Panc1 (cell line): Measurements from ENCODE around the gene DPEP3. TPM values are rescaled to one million over a fixed set of nuclear protein-coding genes. Genes with fewer than 3 reads are reported as not detected.

Source experiments
- ATAC-seq: fragments of 200-7000 bp; cut with Tn5 transposase; 2 replicates; pipeline ENCODE4 v1.9.1; 2020; ENCODE audit warnings: mild to moderate bottlenecking, moderate library complexity
- BruUV-seq: library from RNA; stranded (reverse); fragments of 400-500 nt; replicated peaks from 2 replicates; lab custom pipeline; 2021; lab: Mats Ljungman, UMichigan
- CTCF ChIA-PET: fragments of 300-600 bp; sonication (Branson Sonifier 250); formaldehyde crosslinking; loops from one replicate; lab custom pipeline; 2022; ENCODE audit warnings: antibody characterized with exemption; lab: Charles Lee
- POLR2A ChIA-PET: fragments of 300-600 bp; sonication (Branson Sonifier 250); formaldehyde crosslinking; loops from one replicate; lab custom pipeline; 2022; ENCODE audit warnings: antibody characterized with exemption; lab: Charles Lee
- DNase-seq: peaks from one replicate; pipeline ENCODE4 v3.0.0-alpha.2; 2010; ENCODE audit warnings: low read depth, low spot score
- H3K27ac ChIP-seq: 2 replicates; pipeline ENCODE4 v1.5.1; 2011; ENCODE audit warnings: mild to moderate bottlenecking, low read length, inconsistent platforms
- H3K27me3 ChIP-seq: fragments of 200-500 bp; sonication (Bioruptor generic); 2 replicates; pipeline ENCODE4 v1.6.0; 2014; ENCODE audit warnings: low read length, inconsistent platforms; ENCODE audit not compliant: control insufficient read depth, insufficient read depth
- H3K36me3 ChIP-seq: fragments of 200-500 bp; sonication (Bioruptor generic); 2 replicates; pipeline ENCODE4 v1.5.1; 2014; ENCODE audit warnings: inconsistent platforms, mild to moderate bottlenecking, low read length, moderate library complexity; ENCODE audit not compliant: control insufficient read depth, insufficient read depth
- H3K4me1 ChIP-seq: 2 replicates; pipeline ENCODE4 v1.5.1; 2011; ENCODE audit warnings: inconsistent platforms, mild to moderate bottlenecking, low read length, moderate library complexity; ENCODE audit not compliant: control insufficient read depth, insufficient read depth
- H3K4me3 ChIP-seq, 2 experiments: 2 replicates each; pipeline ENCODE4 v1.5.1; 2011 to 2012; ENCODE audit warnings: low read depth in 2 of 2, low read length in 2 of 2, mild to moderate bottlenecking in 2 of 2, inconsistent platforms in 1 of 2, moderate library complexity in 1 of 2
- H3K9me3 ChIP-seq: fragments of 200-500 bp; sonication (Bioruptor generic); 2 replicates; pipeline ENCODE4 v1.5.1; 2014; ENCODE audit warnings: low read depth, mild to moderate bottlenecking, inconsistent platforms, low read length, moderate library complexity; ENCODE audit not compliant: control insufficient read depth, insufficient read depth
- POLR2AphosphoS5 ChIP-seq: IDR thresholded peaks from 2 replicates; pipeline ENCODE4 v1.6.1; 2012; ENCODE audit warnings: mild to moderate bottlenecking, low read depth, low read length, moderate library complexity
- SIN3A ChIP-seq: IDR thresholded peaks from 2 replicates; pipeline ENCODE4 v1.6.1; 2012; ENCODE audit warnings: low read depth, mild to moderate bottlenecking, low read length, moderate library complexity, borderline replicate concordance; ENCODE audit not compliant: insufficient read depth
- TCF7L2 ChIP-seq: IDR thresholded peaks from 2 replicates; pipeline ENCODE4 v1.6.1; 2011; ENCODE audit warnings: mild to moderate bottlenecking, low read depth, low read length, inconsistent platforms
- in situ Hi-C: cut with HindIII; loops from 2 replicates; pipeline ENCODE4 v1.10.0; 2016; ENCODE audit warnings: low sequenced_read_pairs, low pct_unique_long_range_greater_than_20kb
- intact Hi-C: fragments of 100-400 bp; cut with micrococcal nuclease; formaldehyde crosslinking; loops from one replicate; pipeline ENCODE4 v1.10.0; 2022; ENCODE audit not compliant: unreplicated experiment
- total RNA-seq: library from RNA; stranded (reverse); gene quantifications from one replicate; pipeline ENCODE4 v1.2.1, GENCODE V29; 2021; ENCODE audit not compliant: unreplicated experiment
- TF ChIP-seq, protein P1 (sequence below): fragments of 450-650 bp; IDR thresholded peaks from 2 replicates; pipeline ENCODE4 v1.5.1; 2017; ENCODE audit warnings: mild to moderate bottlenecking
- TF ChIP-seq, protein P2 (sequence below), 2 experiments: IDR thresholded peaks; 2 replicates each; pipeline ENCODE4 v1.6.1; 2011 to 2012; ENCODE audit warnings: low read depth in 2 of 2, control low read depth in 1 of 2, low read length in 1 of 2, mild to moderate bottlenecking in 1 of 2, moderate library complexity in 1 of 2; ENCODE audit not compliant: insufficient read depth in 1 of 2

Gene DPEP3
- total RNA-seq, 1 experiment from 2014 or later: not detected

DNA sequence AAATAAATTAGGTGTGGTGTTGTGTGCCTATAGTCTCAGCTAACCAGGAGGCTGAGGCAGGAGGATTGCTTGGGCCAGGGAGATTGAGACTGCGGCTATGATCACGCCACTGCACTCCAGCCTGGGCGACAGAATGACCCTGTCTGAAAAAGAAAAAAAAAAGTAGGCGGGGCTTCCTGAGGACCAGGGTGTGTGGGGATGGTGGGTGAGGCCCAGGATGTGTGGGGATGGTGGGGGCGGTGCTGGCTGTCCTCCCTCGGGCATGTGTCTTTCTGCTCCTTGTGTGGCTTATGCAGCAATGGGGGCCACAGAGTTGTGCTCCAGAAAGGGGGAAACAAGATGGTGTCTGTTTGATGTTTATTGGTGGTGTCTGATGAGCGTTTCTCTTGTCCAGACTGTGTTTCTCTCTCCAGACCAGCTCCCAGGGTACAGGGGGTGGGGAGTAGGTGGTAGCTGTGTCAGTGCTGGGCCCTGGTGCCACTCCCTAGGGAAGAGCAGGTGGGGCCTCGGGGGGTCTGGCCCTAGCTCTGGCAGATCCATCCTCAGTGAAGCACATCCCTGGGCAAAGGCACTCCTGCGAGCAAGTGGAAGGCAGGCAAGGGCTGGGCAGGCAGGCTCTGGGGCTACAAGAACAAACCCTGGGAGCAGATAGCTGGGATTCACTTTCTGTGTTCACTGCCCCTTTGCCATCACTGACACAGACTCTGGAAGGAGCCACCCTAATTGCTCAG lies 38.7 kb downstream of the DPEP3 start:
- ChIA-PET POLR2A (no interaction called here), CTCF (interaction anchor here (1.0 kb wide), 1 partner anchor 19 kb away, joined by 3 read pairs; no protein-coding TSS in a partner anchor)
- BruUV-seq: no TSS peak
- H3K27ac ChIP-seq: no peak overlapping the region
- in situ Hi-C loops: no loop called here
- H3K9me3 ChIP-seq: no peaks in the 10 kb centered on the region
- no peaks in the 10 kb centered on the region for H3K27me3 ChIP-seq
- peaks cover 4% of the 10 kb centered on the region; the same call in 1 of the 2 replicates for H3K4me1 ChIP-seq
- ATAC-seq: peak; percentile 4; the same call in 1 of the 2 replicates
- intact Hi-C loops: no loop called here
- TF ChIP-seq, protein P1, sequence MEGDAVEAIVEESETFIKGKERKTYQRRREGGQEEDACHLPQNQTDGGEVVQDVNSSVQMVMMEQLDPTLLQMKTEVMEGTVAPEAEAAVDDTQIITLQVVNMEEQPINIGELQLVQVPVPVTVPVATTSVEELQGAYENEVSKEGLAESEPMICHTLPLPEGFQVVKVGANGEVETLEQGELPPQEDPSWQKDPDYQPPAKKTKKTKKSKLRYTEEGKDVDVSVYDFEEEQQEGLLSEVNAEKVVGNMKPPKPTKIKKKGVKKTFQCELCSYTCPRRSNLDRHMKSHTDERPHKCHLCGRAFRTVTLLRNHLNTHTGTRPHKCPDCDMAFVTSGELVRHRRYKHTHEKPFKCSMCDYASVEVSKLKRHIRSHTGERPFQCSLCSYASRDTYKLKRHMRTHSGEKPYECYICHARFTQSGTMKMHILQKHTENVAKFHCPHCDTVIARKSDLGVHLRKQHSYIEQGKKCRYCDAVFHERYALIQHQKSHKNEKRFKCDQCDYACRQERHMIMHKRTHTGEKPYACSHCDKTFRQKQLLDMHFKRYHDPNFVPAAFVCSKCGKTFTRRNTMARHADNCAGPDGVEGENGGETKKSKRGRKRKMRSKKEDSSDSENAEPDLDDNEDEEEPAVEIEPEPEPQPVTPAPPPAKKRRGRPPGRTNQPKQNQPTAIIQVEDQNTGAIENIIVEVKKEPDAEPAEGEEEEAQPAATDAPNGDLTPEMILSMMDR: no peak
- TF ChIP-seq, protein P2, sequence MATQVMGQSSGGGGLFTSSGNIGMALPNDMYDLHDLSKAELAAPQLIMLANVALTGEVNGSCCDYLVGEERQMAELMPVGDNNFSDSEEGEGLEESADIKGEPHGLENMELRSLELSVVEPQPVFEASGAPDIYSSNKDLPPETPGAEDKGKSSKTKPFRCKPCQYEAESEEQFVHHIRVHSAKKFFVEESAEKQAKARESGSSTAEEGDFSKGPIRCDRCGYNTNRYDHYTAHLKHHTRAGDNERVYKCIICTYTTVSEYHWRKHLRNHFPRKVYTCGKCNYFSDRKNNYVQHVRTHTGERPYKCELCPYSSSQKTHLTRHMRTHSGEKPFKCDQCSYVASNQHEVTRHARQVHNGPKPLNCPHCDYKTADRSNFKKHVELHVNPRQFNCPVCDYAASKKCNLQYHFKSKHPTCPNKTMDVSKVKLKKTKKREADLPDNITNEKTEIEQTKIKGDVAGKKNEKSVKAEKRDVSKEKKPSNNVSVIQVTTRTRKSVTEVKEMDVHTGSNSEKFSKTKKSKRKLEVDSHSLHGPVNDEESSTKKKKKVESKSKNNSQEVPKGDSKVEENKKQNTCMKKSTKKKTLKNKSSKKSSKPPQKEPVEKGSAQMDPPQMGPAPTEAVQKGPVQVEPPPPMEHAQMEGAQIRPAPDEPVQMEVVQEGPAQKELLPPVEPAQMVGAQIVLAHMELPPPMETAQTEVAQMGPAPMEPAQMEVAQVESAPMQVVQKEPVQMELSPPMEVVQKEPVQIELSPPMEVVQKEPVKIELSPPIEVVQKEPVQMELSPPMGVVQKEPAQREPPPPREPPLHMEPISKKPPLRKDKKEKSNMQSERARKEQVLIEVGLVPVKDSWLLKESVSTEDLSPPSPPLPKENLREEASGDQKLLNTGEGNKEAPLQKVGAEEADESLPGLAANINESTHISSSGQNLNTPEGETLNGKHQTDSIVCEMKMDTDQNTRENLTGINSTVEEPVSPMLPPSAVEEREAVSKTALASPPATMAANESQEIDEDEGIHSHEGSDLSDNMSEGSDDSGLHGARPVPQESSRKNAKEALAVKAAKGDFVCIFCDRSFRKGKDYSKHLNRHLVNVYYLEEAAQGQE (IDR thresholded peaks at IDR 0.05; ENCODE audit: insufficient read depth in 1 of 2, low read depth in 2 of 2, low read length in 1 of 2): no peak
- TF ChIP-seq SIN3A (no peak), TCF7L2 (no peak), POLR2AphosphoS5 (no peak)
- no peak overlapping the region for H3K4me3 ChIP-seq
- H3K36me3 ChIP-seq: peaks cover under 1% of the 10 kb centered on the region; the same call in 1 of the 2 replicates
- DNase-seq: no peak

DNA sequence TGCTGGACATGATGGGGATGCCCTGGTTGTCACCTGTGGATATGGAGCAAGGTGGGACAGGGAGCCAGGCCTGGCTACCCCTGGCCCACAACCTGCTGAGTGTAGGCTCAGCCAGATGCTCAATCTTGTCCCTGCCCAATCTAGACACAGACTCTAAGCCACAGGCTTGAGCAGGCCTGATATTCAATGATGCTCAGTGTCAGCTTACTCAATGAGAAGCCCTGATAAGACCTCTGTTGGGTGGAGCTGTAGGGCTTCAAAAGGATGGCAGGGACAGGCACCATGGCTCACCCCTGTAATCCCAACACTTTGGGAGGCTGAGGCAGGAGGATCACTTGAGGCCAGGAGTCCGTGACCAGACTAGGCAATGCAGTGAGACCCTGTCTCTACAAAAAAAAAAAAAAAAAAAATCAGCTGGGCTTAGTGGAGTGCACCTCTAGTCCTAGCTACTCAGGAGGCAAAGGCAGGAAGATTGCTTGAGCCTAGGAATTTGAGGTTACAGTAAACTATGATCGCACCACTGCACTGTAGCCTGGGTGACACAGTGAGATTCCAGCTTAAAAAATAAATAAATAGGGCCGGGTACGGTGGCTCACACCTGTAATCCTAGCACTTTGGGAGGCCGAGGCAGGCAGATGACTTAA lies 39.7 kb downstream of the DPEP3 start:
- CTCF ChIA-PET: no interaction called here
- in situ Hi-C loops: no loop called here

More for the DNA sequence above, 39.7 kb downstream of the DPEP3 start:
- POLR2A ChIA-PET: no interaction called here
- no peaks in the 10 kb centered on the region for H3K9me3 ChIP-seq
- no peak for ATAC-seq
- peaks cover 2% of the 10 kb centered on the region; the same call in 1 of the 2 replicates for H3K36me3 ChIP-seq
- H3K27ac ChIP-seq: no peak overlapping the region
- no peak for DNase-seq
- H3K27me3 ChIP-seq: no peaks in the 10 kb centered on the region
- intact Hi-C loops: no loop called here
- peaks cover 4% of the 10 kb centered on the region; the same call in 1 of the 2 replicates for H3K4me1 ChIP-seq
- H3K4me3 ChIP-seq: no peak overlapping the region
- BruUV-seq: no TSS peak
- TF ChIP-seq, protein P1: no peak
- no peak for TF ChIP-seq SIN3A
- TF ChIP-seq TCF7L2: no peak
- TF ChIP-seq, protein P2 (IDR thresholded peaks at IDR 0.05; ENCODE audit: insufficient read depth in 1 of 2, low read depth in 2 of 2, low read length in 1 of 2): no peak
- TF ChIP-seq POLR2AphosphoS5: no peak
